CD14-positive monocyte (primary cell): ENCODE data around the gene BMP2. TPM values are rescaled to one million over a fixed set of nuclear protein-coding genes. Genes with fewer than 3 reads are reported as not detected.

Experiments
- DNase-seq, 3 donors: peaks; one replicate each; pipeline ENCODE4 v3.0.0-alpha.2; 2011 to 2022
- H2AFZ ChIP-seq: 2 replicates; pipeline ENCODE4 v1.6.0; 2012; ENCODE audit warnings: mild to moderate bottlenecking, low read depth, low read length, inconsistent platforms; ENCODE audit not compliant: insufficient read depth, poor library complexity, severe bottlenecking
- H3K27ac ChIP-seq, 2 donors: 1 replicate in 1 of 2; 2 replicates in 1 of 2; pipeline ENCODE4 v1.5.1; 2012 to 2013; ENCODE audit warnings: low read length in 2 of 2, control low read depth in 1 of 2, inconsistent platforms in 1 of 2, low read depth in 1 of 2, mild to moderate bottlenecking in 1 of 2
- H3K27me3 ChIP-seq, 2 donors: one replicate each; pipeline versions ENCODE4 v1.6.0 to v1.6.1; 2011 to 2013; ENCODE audit warnings: low read length in 2 of 2; ENCODE audit not compliant: control insufficient read depth in 2 of 2, insufficient read depth in 2 of 2
- H3K36me3 ChIP-seq, 2 donors: replicated peaks in 1 of 2; 1 replicate in 1 of 2; 2 replicates in 1 of 2; pipeline versions ENCODE4 v1.5.1 to v1.6.1; 2012 to 2013; ENCODE audit warnings: low read length in 2 of 2, control low read depth in 1 of 2, inconsistent platforms in 1 of 2, mild to moderate bottlenecking in 1 of 2; ENCODE audit not compliant: insufficient read depth in 2 of 2, control insufficient read depth in 1 of 2
- H3K4me1 ChIP-seq, 2 donors: 1 replicate in 1 of 2; 2 replicates in 1 of 2; pipeline versions ENCODE4 v1.5.1 to v1.6.1; 2012 to 2013; ENCODE audit warnings: low read length in 2 of 2, control low read depth in 1 of 2, inconsistent platforms in 1 of 2, mild to moderate bottlenecking in 1 of 2, moderate library complexity in 1 of 2; ENCODE audit not compliant: insufficient read depth in 2 of 2, control insufficient read depth in 1 of 2
- H3K4me2 ChIP-seq: replicated peaks from 2 replicates; pipeline ENCODE3; 2012; ENCODE audit warnings: low read length, moderate library complexity, mild to moderate bottlenecking; ENCODE audit not compliant: poor library complexity, severe bottlenecking; ENCODE audit errors: extremely low read depth
- H3K4me3 ChIP-seq, 3 experiments: fragments of 200-600 bp in 1 of 3; sonication (generic) in 1 of 3; replicated peaks in 1 of 3; 1 replicate in 2 of 3; 2 replicates in 1 of 3; pipeline ENCODE4 v1.5.1; 2011 to 2013; ENCODE audit warnings: low read length in 3 of 3, mild to moderate bottlenecking in 3 of 3, control low read depth in 2 of 3, low read depth in 2 of 3, inconsistent platforms in 1 of 3, moderate library complexity in 1 of 3
- H3K79me2 ChIP-seq: 2 replicates; pipeline ENCODE4 v1.6.0; 2012; ENCODE audit warnings: mild to moderate bottlenecking, control low read depth, inconsistent platforms, low read length, moderate library complexity; ENCODE audit not compliant: insufficient read depth
- H3K9ac ChIP-seq: 2 replicates; pipeline ENCODE4 v1.6.0; 2017; ENCODE audit warnings: low read length, mild to moderate bottlenecking; ENCODE audit not compliant: insufficient read depth, poor library complexity, severe bottlenecking
- H3K9me3 ChIP-seq, 2 donors: replicated peaks in 1 of 2; 1 replicate in 1 of 2; 2 replicates in 1 of 2; pipeline versions ENCODE4 v1.5.1 to v1.6.1; 2012 to 2013; ENCODE audit warnings: low read length in 2 of 2, control low read depth in 1 of 2; ENCODE audit not compliant: control insufficient read depth in 1 of 2, insufficient read depth in 1 of 2
- H4K20me1 ChIP-seq: 2 replicates; pipeline ENCODE4 v1.6.0; 2012; ENCODE audit warnings: mild to moderate bottlenecking, low read length, control low read depth, moderate library complexity; ENCODE audit not compliant: insufficient read depth
- H3K27ac Mint-ChIP-seq, 7 donors: one replicate each; pipeline ENCODE4 v1.8.0; 2020; ENCODE audit warnings: mild to moderate bottlenecking in 7 of 7, mixed read lengths in 7 of 7, moderate library complexity in 6 of 7, inconsistent platforms in 2 of 7
- H3K27me3 Mint-ChIP-seq, 3 donors: one replicate each; pipeline ENCODE4 v1.8.0; 2021 to 2022; ENCODE audit warnings: low read depth in 3 of 3, mild to moderate bottlenecking in 3 of 3, mixed read lengths in 3 of 3, moderate library complexity in 3 of 3, inconsistent platforms in 1 of 3
- H3K36me3 Mint-ChIP-seq, 2 donors: one replicate each; pipeline ENCODE4 v1.8.0; 2020; ENCODE audit warnings: mixed read lengths in 2 of 2, inconsistent platforms in 1 of 2, mild to moderate bottlenecking in 1 of 2
- H3K4me1 Mint-ChIP-seq: one replicate; pipeline ENCODE4 v1.8.0; 2020; ENCODE audit warnings: mild to moderate bottlenecking, mixed read lengths
- H3K4me3 Mint-ChIP-seq, 2 donors: one replicate each; pipeline ENCODE4 v1.8.0; 2020; ENCODE audit warnings: mild to moderate bottlenecking in 2 of 2, mixed read lengths in 2 of 2, moderate library complexity in 1 of 2
- H3K9me3 Mint-ChIP-seq, 7 donors: one replicate each; pipeline ENCODE4 v1.8.0; 2020 to 2022; ENCODE audit warnings: mixed read lengths in 7 of 7, mild to moderate bottlenecking in 6 of 7, moderate library complexity in 6 of 7, inconsistent platforms in 2 of 7
- CTCF ChIP-seq: fragments of 200-600 bp; IDR thresholded peaks from one replicate; pipeline ENCODE4 v1.8.0; 2022; ENCODE audit warnings: antibody characterized with exemption, mild to moderate bottlenecking
- WGBS: methylation state at CpG from one replicate; pipeline ENCODE4 v1.1.5; 2013; ENCODE audit warnings: missing lambda C conversion rate; ENCODE audit not compliant: insufficient coverage; 5-methylcytosine and 5-hydroxymethylcytosine counted together
- intact Hi-C, 2 donors: fragments of 100-400 bp; cut with micrococcal nuclease; formaldehyde crosslinking; loops; one replicate each; pipeline versions ENCODE4 v1.15.0 to v1.15.1; 2023
- polyA plus RNA-seq, 3 donors: library from polyadenylated mRNA; depleted of rRNA in 1 of 3; unstranded in 2 of 3; stranded (reverse) in 1 of 3; fragments of 300-500 nt in 2 of 3; fragments of >200 nt in 1 of 3; fragmentation: Illumina TruSeq in 2 of 3; gene quantifications; 1 replicate in 2 of 3; 2 replicates in 1 of 3; pipeline ENCODE4 v1.2.3, GENCODE V29; 2012 to 2021

Gene BMP2
- polyA plus RNA-seq, 3 donors, result 0.07 TPM; not detected in 2

- no peaks in the 10 kb centered on the region for H3K36me3 Mint-ChIP-seq
- H3K4me1 Mint-ChIP-seq, result no peaks in the 10 kb centered on the region
- DNase-seq, result no peak
These were observed 27.4 kb upstream of the BMP2 start for GRCh38 chr20:6740096-6740495.

GRCh38 chr20:6744180-6744579, 23.3 kb upstream of the BMP2 start:
- no peaks in the 10 kb centered on the region for H3K79me2 ChIP-seq
- H3K4me3 Mint-ChIP-seq, result no peak overlapping the region
- H3K27ac ChIP-seq, result no peak overlapping the region
- H3K4me2 ChIP-seq, result no peak overlapping the region
- no peaks in the 10 kb centered on the region for H3K36me3 Mint-ChIP-seq
- no peaks in the 10 kb centered on the region for H4K20me1 ChIP-seq
- no peaks in the 10 kb centered on the region for H3K9me3 ChIP-seq
- peaks cover 0 to 3% (median 0%) of the 10 kb centered on the region in 7 donors for H3K9me3 Mint-ChIP-seq
- no peak overlapping the region for H2AFZ ChIP-seq
- H3K27me3 Mint-ChIP-seq, result peaks cover 8 to 17% (median 9%) of the 10 kb centered on the region in 3 donors
- no peaks in the 10 kb centered on the region for H3K36me3 ChIP-seq
- TF ChIP-seq CTCF, result no peak
- no peaks in the 10 kb centered on the region for H3K4me1 Mint-ChIP-seq
- no peak overlapping the region for H3K9ac ChIP-seq
- H3K4me1 ChIP-seq, result no peaks in the 10 kb centered on the region
- intact Hi-C loops, result no loop called here
- H3K4me3 ChIP-seq, result no peak overlapping the region
- 100% methylated on average over 1 of the region's 1 CpG for WGBS
- peaks cover 12 to 24% of the 10 kb centered on the region in 2 donors for H3K27me3 ChIP-seq
- no peak overlapping the region for H3K27ac Mint-ChIP-seq
- DNase-seq, result peak in 2 of 3 donors; percentile 4 to 11

More at GRCh38 chr20:6740096-6740495, 27.4 kb upstream of the BMP2 start:
- H3K9me3 Mint-ChIP-seq, result peaks cover 0 to 7% (median 1%) of the 10 kb centered on the region in 7 donors
- no peak overlapping the region for H3K9ac ChIP-seq
- intact Hi-C loops, result no loop called here
- H3K27me3 Mint-ChIP-seq, result peaks cover 10 to 12% (median 10%) of the 10 kb centered on the region in 3 donors
- no peaks in the 10 kb centered on the region for H3K36me3 ChIP-seq
- TF ChIP-seq CTCF, result no peak
- no peaks in the 10 kb centered on the region for H3K4me1 ChIP-seq
- H3K9me3 ChIP-seq, result no peaks in the 10 kb centered on the region
- no peaks in the 10 kb centered on the region for H3K79me2 ChIP-seq
- no peak overlapping the region for H3K4me2 ChIP-seq
- no peak overlapping the region for H3K27ac ChIP-seq
- H2AFZ ChIP-seq, result no peak overlapping the region
- no peak overlapping the region for H3K4me3 ChIP-seq
- H4K20me1 ChIP-seq, result no peaks in the 10 kb centered on the region
- H3K4me3 Mint-ChIP-seq, result no peak overlapping the region
- peaks cover 8 to 14% of the 10 kb centered on the region in 2 donors for H3K27me3 ChIP-seq
- WGBS, result 100% methylated on average over 2 of the region's 3 CpGs
- no peak overlapping the region for H3K27ac Mint-ChIP-seq
